Measurements from ENCODE around the gene PSRC1.
"Not testable (repeated sequence)": the region's sequence is repeated elsewhere in the genome, so short reads cannot be mapped to it uniquely, and the experiment has no call there.

The PSRC1 gene

DNA sequence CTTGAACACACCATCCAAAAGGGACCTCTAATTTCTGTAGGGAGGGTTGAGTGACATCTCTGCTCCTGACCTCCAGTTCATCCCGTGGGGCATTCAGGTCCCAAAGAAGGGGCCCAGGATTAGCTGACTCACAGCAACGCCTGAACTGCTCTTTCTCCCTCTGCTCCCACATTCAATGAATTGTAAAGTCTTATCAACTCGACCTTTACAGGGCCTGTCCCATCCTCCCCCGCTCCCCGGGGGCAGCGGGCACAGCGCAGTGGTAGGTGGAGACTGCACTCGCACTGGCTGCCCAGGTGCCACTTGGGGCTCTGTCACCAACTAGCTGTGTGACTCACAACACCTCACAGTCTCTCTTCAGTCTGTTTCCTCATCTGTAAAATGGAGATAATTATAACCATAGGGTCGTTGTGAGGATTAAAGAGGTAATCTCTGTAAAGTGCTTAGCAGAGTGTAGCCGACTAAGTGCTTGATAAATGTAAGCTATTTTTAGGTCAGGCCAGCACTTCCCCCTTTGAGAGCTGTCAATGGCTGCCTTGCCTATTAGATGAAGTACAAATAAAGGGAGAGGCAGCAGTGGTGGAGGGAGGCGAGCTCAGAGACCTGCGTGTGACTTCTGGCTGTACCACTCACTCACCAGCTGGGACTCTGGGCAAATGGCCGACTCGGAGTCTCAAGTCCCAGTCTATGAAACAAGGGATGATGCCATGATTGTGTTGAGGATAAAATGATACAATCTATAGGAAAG, 24.5 kb upstream of the PSRC1 start:
- Histone ChIP-seq H3K27ac (ENCODE audit: low read depth, low read length, severe bottlenecking) (peak overlapping the region; percentile 43), H3K4me1 (ENCODE audit: control insufficient read depth, insufficient read depth, low read length, poor library complexity, severe bottlenecking) (peaks cover 23% of the 10 kb centered on the region), H3K36me3 (ENCODE audit: control insufficient read depth, insufficient read depth, low read length) (peaks cover 3% of the 10 kb centered on the region), H3K4me3 (ENCODE audit: extremely low read depth, insufficient read depth, low read length, poor library complexity, severe bottlenecking) (no peak overlapping the region), H3K9me3 (ENCODE audit: control insufficient read depth, low read length) (no peaks in the 10 kb centered on the region)
- 65 to 70% methylated on average over 7 to 8 of the region's 14 CpGs for WGBS, 2 experiments (ENCODE audit: insufficient coverage in 2 of 2)

DNA sequence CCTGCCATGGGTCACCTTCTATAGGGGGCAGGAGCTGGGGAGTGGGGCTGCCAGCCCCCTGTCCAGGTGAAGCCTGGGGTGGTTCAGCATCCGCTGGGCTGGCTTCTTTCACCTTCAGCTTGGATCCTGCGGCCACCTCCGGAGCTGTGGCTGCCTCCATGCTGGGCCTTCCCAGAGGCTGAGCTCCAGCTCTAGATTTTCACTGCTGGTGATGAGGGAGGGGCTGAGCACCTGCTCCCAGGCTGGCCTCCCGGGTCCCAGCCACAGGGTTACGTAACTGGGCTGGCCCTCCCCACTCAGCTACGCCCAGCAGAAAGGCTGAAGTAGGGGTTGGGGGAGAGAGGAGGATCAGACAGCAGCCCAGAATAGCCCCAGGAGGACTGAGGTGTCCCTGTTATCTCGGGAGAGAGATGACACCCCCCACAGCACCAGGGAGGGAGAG, 23.9 kb upstream of the PSRC1 start, which contains the start of gene MYBPHL:
Gene MYBPHL (minus strand): TSS at position 180 of the 442 bp plus-strand sequence. CDS start 20 bp downstream, at position 160.
- Histone ChIP-seq H3K27ac (ENCODE audit: low read depth, low read length, severe bottlenecking) (peak within 1 kb of the TSS; percentile 43), H3K4me3 (ENCODE audit: extremely low read depth, insufficient read depth, low read length, poor library complexity, severe bottlenecking) (no peak within 1 kb of the TSS)

DNA sequence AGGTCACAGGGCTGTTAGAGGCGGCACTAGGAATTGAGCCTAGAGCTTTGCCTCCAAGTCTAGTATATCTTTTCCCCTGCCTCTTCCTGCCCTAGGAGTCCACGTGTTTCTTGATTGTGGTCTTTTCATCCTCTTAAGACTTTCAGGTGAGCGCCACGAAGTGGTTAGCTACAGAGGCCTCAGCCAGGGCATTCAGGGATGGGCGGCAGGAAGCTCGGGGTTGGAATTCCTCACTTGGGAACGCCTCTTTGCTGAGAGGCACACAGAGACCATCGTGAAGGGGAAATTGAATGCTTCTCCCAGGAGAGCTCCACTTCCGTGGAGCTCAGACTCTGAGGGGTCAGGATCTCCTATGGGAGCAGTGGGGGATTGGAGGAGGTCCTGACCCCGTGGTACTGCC, 23.0 kb upstream of the PSRC1 start:
- H3K4me3 ChIP-seq (ENCODE audit: extremely low read depth, insufficient read depth, low read length, poor library complexity, severe bottlenecking); H3K27ac ChIP-seq (ENCODE audit: low read depth, low read length, severe bottlenecking); H3K36me3 ChIP-seq (ENCODE audit: control insufficient read depth, insufficient read depth, low read length); H3K9me3 ChIP-seq (ENCODE audit: control insufficient read depth, low read length): not testable (repeated sequence)
- peaks cover 23% of the 10 kb centered on the region for H3K4me1 ChIP-seq (ENCODE audit: control insufficient read depth, insufficient read depth, low read length, poor library complexity, severe bottlenecking)
- WGBS, 2 experiments (ENCODE audit: insufficient coverage in 2 of 2) = 68 to 74% methylated on average over 4 of the region's 10 CpGs

More for the DNA sequence above, 23.9 kb upstream of the PSRC1 start, which contains the start of gene MYBPHL:
- no peaks in the 10 kb centered on the region for H3K36me3 ChIP-seq (ENCODE audit: control insufficient read depth, insufficient read depth, low read length)
- peaks cover 23% of the 10 kb centered on the region for H3K4me1 ChIP-seq (ENCODE audit: control insufficient read depth, insufficient read depth, low read length, poor library complexity, severe bottlenecking)
- 81 to 82% methylated on average over 5 to 6 of the region's 7 CpGs for WGBS, 2 experiments (ENCODE audit: insufficient coverage in 2 of 2)
- no peaks in the 10 kb centered on the region for H3K9me3 ChIP-seq (ENCODE audit: control insufficient read depth, low read length)

DNA sequence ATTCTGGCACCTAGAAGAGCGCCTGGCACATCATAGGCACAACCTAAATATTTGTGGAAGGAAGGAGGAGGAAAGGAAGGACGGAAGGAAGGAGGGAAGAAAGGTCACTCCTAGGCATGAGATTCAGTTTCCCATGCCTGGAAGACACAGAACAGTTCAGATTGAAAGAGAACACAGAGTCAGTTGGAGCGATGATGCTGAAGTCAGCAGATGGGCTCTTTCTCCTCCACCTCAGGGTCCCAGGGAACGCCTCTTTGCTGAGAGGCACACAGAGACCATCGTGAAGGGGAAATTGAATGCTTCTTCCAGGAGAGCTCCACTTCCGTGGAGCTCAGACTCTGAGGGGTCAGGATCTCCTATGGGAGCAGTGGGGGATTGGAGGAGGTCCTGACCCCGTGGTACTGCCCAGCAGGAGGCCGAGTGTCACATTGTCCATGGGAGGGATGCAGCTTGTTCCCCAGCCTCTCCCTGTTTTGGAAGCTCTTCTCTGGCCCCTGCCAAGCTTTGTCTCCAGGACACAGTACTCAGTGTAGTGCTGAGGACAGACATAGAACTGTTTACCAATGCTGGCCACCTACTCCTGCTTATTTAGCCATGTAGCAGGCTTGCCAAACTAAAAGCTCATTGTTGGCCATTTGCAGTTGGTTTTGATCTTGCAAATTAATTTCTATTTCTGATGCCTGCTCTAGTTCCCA, 21.4 kb upstream of the PSRC1 start:
- 88 to 100% methylated on average over 1 to 6 of the region's 8 CpGs for WGBS, 2 experiments (ENCODE audit: insufficient coverage in 2 of 2)
- H3K27ac ChIP-seq (ENCODE audit: low read depth, low read length, severe bottlenecking) = no peak overlapping the region

DNA sequence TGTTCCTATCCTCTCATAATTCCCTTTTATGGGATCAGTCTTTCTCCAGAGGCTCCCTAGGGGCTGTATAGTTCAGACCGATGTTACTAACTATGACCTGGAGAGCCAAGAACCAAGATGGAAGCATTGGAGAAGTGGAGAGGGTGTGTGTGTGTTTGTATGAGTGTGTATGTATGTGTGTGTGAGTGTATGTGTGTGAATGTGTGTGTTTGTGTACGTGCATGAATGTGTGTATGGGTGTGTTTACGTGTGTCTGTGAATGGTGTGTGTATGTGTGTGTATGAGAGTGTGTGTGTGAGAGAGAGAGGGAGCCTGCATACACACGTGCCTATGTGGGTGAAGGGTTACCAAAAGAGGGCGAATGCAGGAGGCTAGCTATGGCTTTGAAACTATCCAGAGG, 18.9 kb upstream of the PSRC1 start:
- H3K4me1 ChIP-seq (ENCODE audit: control insufficient read depth, insufficient read depth, low read length, poor library complexity, severe bottlenecking) = peaks cover 30% of the 10 kb centered on the region
- WGBS, 2 experiments (ENCODE audit: insufficient coverage in 2 of 2) = 91% methylated on average over 5 of the region's 5 CpGs
- H3K4me3 ChIP-seq (ENCODE audit: extremely low read depth, insufficient read depth, low read length, poor library complexity, severe bottlenecking) = no peak overlapping the region
- H3K9me3 ChIP-seq (ENCODE audit: control insufficient read depth, low read length) = no peaks in the 10 kb centered on the region
- H3K36me3 ChIP-seq (ENCODE audit: control insufficient read depth, insufficient read depth, low read length) = no peaks in the 10 kb centered on the region
- H3K27ac ChIP-seq (ENCODE audit: low read depth, low read length, severe bottlenecking) = no peak overlapping the region

More for the DNA sequence above, 21.4 kb upstream of the PSRC1 start:
- Histone ChIP-seq H3K36me3 (ENCODE audit: control insufficient read depth, insufficient read depth, low read length) (no peaks in the 10 kb centered on the region), H3K4me1 (ENCODE audit: control insufficient read depth, insufficient read depth, low read length, poor library complexity, severe bottlenecking) (peaks cover 28% of the 10 kb centered on the region), H3K9me3 (ENCODE audit: control insufficient read depth, low read length) (no peaks in the 10 kb centered on the region), H3K4me3 (ENCODE audit: extremely low read depth, insufficient read depth, low read length, poor library complexity, severe bottlenecking) (no peak overlapping the region)

DNA sequence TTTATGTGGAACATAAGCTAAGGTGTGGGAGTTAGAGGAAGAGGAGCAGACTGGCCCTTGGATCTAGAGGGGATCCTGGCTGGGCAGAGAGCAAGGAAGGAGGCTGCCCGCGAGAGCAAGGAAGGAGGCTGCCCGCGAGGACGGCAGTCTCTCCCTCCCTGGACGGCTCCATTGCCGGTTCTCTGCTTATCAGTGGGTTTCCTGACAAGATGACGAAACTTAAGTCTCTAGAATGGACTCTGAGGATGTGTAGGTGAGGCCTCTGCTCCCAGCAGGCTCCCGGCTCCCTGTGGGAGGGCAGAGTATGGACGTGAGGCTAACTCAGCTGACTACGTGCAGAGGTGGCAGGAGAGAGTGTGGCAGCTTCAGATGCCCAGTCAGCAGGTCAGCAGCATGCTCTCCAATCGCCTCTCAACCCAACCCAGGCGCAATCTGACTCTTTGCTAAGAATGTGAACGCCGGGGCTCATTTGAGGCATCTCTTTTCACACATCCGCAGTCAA, 17.8 kb upstream of the PSRC1 start:
- Histone ChIP-seq H3K27ac (ENCODE audit: low read depth, low read length, severe bottlenecking) (no peak overlapping the region), H3K4me1 (ENCODE audit: control insufficient read depth, insufficient read depth, low read length, poor library complexity, severe bottlenecking) (peaks cover 22% of the 10 kb centered on the region), H3K9me3 (ENCODE audit: control insufficient read depth, low read length) (no peaks in the 10 kb centered on the region), H3K4me3 (ENCODE audit: extremely low read depth, insufficient read depth, low read length, poor library complexity, severe bottlenecking) (no peak overlapping the region), H3K36me3 (ENCODE audit: control insufficient read depth, insufficient read depth, low read length) (no peaks in the 10 kb centered on the region)
- 88 to 89% methylated on average over 9 to 12 of the region's 16 CpGs for WGBS, 2 experiments (ENCODE audit: insufficient coverage in 2 of 2)

DNA sequence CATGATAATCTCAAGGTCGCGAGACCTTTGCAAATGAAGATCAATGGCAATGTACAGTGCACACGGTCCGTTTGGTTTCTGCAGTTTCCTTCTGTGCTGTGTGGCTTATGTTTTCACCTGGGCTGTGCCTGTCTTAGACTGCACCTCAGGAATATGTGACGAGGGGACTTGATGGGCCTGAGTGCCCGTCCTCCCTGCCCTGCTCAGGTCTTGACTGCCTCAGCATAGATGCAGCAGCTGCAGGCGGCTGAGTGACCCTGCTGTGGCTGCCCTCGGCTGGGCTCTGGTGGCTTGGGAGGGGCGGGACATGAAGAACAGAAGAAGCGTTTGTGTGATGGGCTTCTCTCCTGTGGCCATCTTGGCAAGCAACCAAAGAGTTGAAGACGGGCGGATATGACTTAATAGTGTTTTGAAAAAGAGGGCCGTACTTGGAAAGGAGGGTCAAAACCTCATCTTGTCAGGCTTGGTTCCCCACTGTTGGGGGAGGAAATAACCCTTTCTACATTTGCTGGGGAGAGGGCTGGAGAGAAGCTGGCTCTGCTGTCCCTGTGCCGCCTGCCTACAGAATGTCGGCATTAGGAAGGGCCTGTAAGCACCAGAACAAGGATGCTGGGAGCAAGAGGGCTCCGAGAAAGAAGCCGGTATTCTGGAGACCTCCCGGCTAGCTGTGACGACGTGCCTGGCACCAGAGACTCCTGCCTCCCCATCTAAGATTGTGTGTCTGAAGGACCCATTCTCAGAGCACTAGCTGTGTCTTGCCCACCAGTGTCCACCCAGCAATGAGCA, 16.8 kb upstream of the PSRC1 start:
- WGBS, 2 experiments (ENCODE audit: insufficient coverage in 2 of 2) = 90 to 92% methylated on average over 17 to 20 of the region's 20 CpGs
- H3K36me3 ChIP-seq (ENCODE audit: control insufficient read depth, insufficient read depth, low read length) = no peaks in the 10 kb centered on the region
- H3K9me3 ChIP-seq (ENCODE audit: control insufficient read depth, low read length) = no peaks in the 10 kb centered on the region
- H3K4me3 ChIP-seq (ENCODE audit: extremely low read depth, insufficient read depth, low read length, poor library complexity, severe bottlenecking) = no peak overlapping the region
- H3K27ac ChIP-seq (ENCODE audit: low read depth, low read length, severe bottlenecking) = no peak overlapping the region
- H3K4me1 ChIP-seq (ENCODE audit: control insufficient read depth, insufficient read depth, low read length, poor library complexity, severe bottlenecking) = peaks cover 22% of the 10 kb centered on the region

DNA sequence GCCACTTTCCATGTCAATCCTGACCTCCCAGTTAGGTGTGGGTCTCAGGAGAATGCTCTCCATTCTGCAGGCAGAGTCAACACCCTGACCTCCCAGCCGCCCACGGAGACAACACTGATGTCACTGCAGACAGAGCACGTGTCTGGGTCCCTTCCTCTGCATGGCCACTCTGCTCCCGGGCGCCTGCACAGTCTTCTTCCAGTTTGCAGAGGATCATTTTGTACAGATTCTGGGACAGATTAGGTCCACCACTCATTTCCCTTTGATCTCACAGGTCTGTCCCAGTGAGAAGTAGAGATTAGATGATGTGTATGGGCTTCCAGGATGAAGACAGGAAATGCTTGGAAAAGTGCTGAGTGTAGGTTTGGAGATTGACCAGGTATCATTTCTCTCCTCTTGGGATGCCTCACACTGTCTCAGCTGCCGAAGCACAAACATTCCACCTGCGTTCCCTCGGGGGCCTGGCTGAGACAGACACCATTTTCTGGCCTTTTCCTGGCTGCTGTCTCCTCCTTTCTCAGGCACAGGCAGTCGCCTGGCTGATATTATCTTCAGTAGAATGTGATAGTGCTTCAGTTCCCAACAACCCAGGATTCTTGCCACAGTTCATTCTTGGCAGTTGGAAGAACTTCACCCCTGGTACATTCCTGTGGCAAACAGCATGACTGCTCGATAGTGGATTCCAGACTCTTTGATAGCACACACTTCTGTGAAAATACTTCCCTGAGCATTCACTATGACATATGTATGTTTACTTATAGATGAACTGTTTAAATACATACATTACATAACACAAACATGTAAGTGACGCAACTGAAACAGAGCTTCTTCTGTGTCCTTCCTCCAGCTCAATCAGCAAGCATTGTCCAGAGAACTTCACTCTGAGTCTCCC, 16.0 kb upstream of the PSRC1 start:
- Histone ChIP-seq H3K27ac (ENCODE audit: low read depth, low read length, severe bottlenecking) (no peak overlapping the region), H3K4me1 (ENCODE audit: control insufficient read depth, insufficient read depth, low read length, poor library complexity, severe bottlenecking) (peaks cover 22% of the 10 kb centered on the region), H3K4me3 (ENCODE audit: extremely low read depth, insufficient read depth, low read length, poor library complexity, severe bottlenecking) (no peak overlapping the region), H3K36me3 (ENCODE audit: control insufficient read depth, insufficient read depth, low read length) (no peaks in the 10 kb centered on the region), H3K9me3 (ENCODE audit: control insufficient read depth, low read length) (no peaks in the 10 kb centered on the region)
- WGBS, 2 experiments (ENCODE audit: insufficient coverage in 2 of 2) = 89 to 93% methylated on average over 8 to 10 of the region's 11 CpGs

DNA sequence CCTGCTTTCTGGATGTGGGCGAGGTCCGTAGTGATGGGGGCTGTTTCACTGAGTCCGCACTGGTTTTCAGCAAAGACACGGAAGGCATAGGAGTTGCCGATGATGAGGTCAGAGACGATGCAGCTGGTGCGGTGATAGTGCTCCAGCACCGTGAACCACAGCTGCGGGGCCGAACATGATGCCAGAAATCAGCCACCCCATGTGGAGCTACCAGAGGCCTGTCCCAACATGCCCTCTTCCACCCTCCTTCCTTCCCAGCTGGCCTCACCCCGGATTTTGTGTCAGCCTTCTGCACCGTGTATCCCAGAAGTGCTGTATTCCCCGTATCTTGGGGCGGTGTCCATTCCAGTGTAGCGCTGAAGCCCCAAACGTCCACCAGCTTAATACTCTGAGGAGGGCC, 13.8 kb upstream of the PSRC1 start:
- Histone ChIP-seq H3K36me3 (ENCODE audit: control insufficient read depth, insufficient read depth, low read length) (no peaks in the 10 kb centered on the region), H3K27ac (ENCODE audit: low read depth, low read length, severe bottlenecking) (no peak overlapping the region), H3K9me3 (ENCODE audit: control insufficient read depth, low read length) (no peaks in the 10 kb centered on the region), H3K4me1 (ENCODE audit: control insufficient read depth, insufficient read depth, low read length, poor library complexity, severe bottlenecking) (peaks cover 22% of the 10 kb centered on the region), H3K4me3 (ENCODE audit: extremely low read depth, insufficient read depth, low read length, poor library complexity, severe bottlenecking) (no peak overlapping the region)
- 95 to 96% methylated on average over 16 of the region's 16 CpGs for WGBS, 2 experiments (ENCODE audit: insufficient coverage in 2 of 2)

All from mesodermal cell (in vitro differentiated cells).